H9 (cell line): ENCODE measurements around the gene CCR5. TPM values are rescaled to one million over a fixed set of nuclear protein-coding genes. Genes with fewer than 3 reads are reported as not detected.

Experiments
- DNase-seq: peaks from one replicate; pipeline ENCODE4 v3.0.0-alpha.2; 2017
- H2AFZ ChIP-seq: one replicate; pipeline ENCODE4 v1.6.1; 2013; ENCODE audit warnings: mild to moderate bottlenecking, low read length, control low read depth, moderate library complexity
- H2AK5ac ChIP-seq: 2 replicates; pipeline ENCODE4 v1.6.1; 2013; ENCODE audit warnings: low read length, control low read depth, mixed read lengths; ENCODE audit not compliant: insufficient read length
- H2BK120ac ChIP-seq: one replicate; pipeline ENCODE4 v1.6.1; 2013; ENCODE audit warnings: low read depth, mild to moderate bottlenecking, low read length, control low read depth, inconsistent platforms; ENCODE audit not compliant: poor library complexity, severe bottlenecking
- H2BK12ac ChIP-seq: 2 replicates; pipeline ENCODE4 v1.6.1; 2013; ENCODE audit warnings: low read length, control low read depth, mixed read lengths, low read depth; ENCODE audit not compliant: insufficient read length
- H2BK15ac ChIP-seq: 2 replicates; pipeline ENCODE4 v1.6.1; 2013; ENCODE audit warnings: low read depth, low read length, control low read depth
- H2BK20ac ChIP-seq: one replicate; pipeline ENCODE4 v1.6.1; 2013; ENCODE audit warnings: low read depth, mild to moderate bottlenecking, low read length, control low read depth, inconsistent platforms; ENCODE audit not compliant: poor library complexity, severe bottlenecking
- H2BK5ac ChIP-seq: 2 replicates; pipeline ENCODE4 v1.6.1; 2013; ENCODE audit warnings: low read length, control low read depth, mixed read lengths; ENCODE audit not compliant: insufficient read length
- H3K14ac ChIP-seq: 2 replicates; pipeline ENCODE4 v1.6.1; 2013; ENCODE audit warnings: low read length, control low read depth; ENCODE audit not compliant: insufficient read depth
- H3K18ac ChIP-seq: 2 replicates; pipeline ENCODE4 v1.6.1; 2013; ENCODE audit warnings: low read depth, mild to moderate bottlenecking, mixed read lengths, low read length, control low read depth; ENCODE audit not compliant: insufficient read length
- H3K23ac ChIP-seq: 2 replicates; pipeline ENCODE4 v1.6.1; 2013; ENCODE audit warnings: low read length, control low read depth, mixed read lengths, low read depth; ENCODE audit not compliant: insufficient read length
- H3K23me2 ChIP-seq: 2 replicates; pipeline ENCODE4 v1.6.1; 2013; ENCODE audit warnings: low read depth, mild to moderate bottlenecking, mixed read lengths, low read length, control low read depth; ENCODE audit not compliant: insufficient read length, poor library complexity, severe bottlenecking
- H3K27ac ChIP-seq: 2 replicates; pipeline ENCODE4 v1.5.1; 2013; ENCODE audit warnings: low read length, control low read depth, mixed read lengths, low read depth; ENCODE audit not compliant: insufficient read length
- H3K27me3 ChIP-seq: 2 replicates; pipeline ENCODE4 v1.6.1; 2013; ENCODE audit warnings: low read length, control low read depth, inconsistent platforms; ENCODE audit not compliant: insufficient read depth
- H3K4ac ChIP-seq: 2 replicates; pipeline ENCODE4 v1.6.1; 2013; ENCODE audit warnings: low read depth, mild to moderate bottlenecking, control low read depth, inconsistent platforms, low read length, moderate library complexity
- H3K4me1 ChIP-seq: 2 replicates; pipeline ENCODE4 v1.6.1; 2013; ENCODE audit warnings: low read length, control low read depth, inconsistent platforms; ENCODE audit not compliant: insufficient read depth
- H3K4me2 ChIP-seq: 2 replicates; pipeline ENCODE4 v1.6.1; 2013; ENCODE audit warnings: low read length, control low read depth, mixed read lengths; ENCODE audit not compliant: insufficient read length, insufficient read depth
- H3K56ac ChIP-seq: 2 replicates; pipeline ENCODE4 v1.6.1; 2013; ENCODE audit warnings: low read depth, mild to moderate bottlenecking, mixed read lengths, low read length, control low read depth; ENCODE audit not compliant: insufficient read length
- H3K79me1 ChIP-seq: 2 replicates; pipeline ENCODE4 v1.6.1; 2013; ENCODE audit warnings: low read depth, mild to moderate bottlenecking, moderate library complexity, low read length, control low read depth, inconsistent platforms; ENCODE audit not compliant: insufficient read depth, poor library complexity, severe bottlenecking
- H3K79me2 ChIP-seq: 2 replicates; pipeline ENCODE4 v1.6.1; 2013; ENCODE audit warnings: low read length, control low read depth, inconsistent platforms; ENCODE audit not compliant: insufficient read depth
- H3K9ac ChIP-seq: 2 replicates; pipeline ENCODE4 v1.6.1; 2013; ENCODE audit warnings: low read length, control low read depth, mixed read lengths; ENCODE audit not compliant: insufficient read length; ENCODE audit errors: extremely low read depth
- H3K9me3 ChIP-seq: one replicate; pipeline ENCODE4 v1.6.1; 2013; ENCODE audit warnings: low read depth, low read length, inconsistent platforms; ENCODE audit not compliant: control insufficient read depth
- H3T11ph ChIP-seq: one replicate; pipeline ENCODE4 v1.6.1; 2013; ENCODE audit warnings: mild to moderate bottlenecking, low read length, control low read depth, inconsistent platforms
- H4K20me1 ChIP-seq: one replicate; pipeline ENCODE4 v1.6.1; 2013; ENCODE audit not compliant: control insufficient read depth, insufficient read length, insufficient read depth
- H4K5ac ChIP-seq: 2 replicates; pipeline ENCODE4 v1.6.1; 2013; ENCODE audit warnings: low read depth, mild to moderate bottlenecking, mixed read lengths, low read length, control low read depth; ENCODE audit not compliant: insufficient read length
- H4K8ac ChIP-seq: replicated peaks from 2 replicates; pipeline ENCODE4 v1.6.1; 2013; ENCODE audit warnings: low read length, control low read depth, mixed read lengths, low read depth; ENCODE audit not compliant: insufficient read length
- H4K91ac ChIP-seq: 2 replicates; pipeline ENCODE4 v1.6.1; 2013; ENCODE audit warnings: low read depth, mild to moderate bottlenecking, moderate library complexity, mixed read lengths, low read length, control low read depth; ENCODE audit not compliant: insufficient read length
- H3K27ac Mint-ChIP-seq, 3 experiments: 2 replicates in 2 of 3; 3 replicates in 1 of 3; pipeline ENCODE4 v1.8.0; 2020 to 2021; ENCODE audit warnings: mixed read lengths in 3 of 3, mild to moderate bottlenecking in 1 of 3, moderate library complexity in 1 of 3
- H3K27me3 Mint-ChIP-seq: 2 replicates; pipeline ENCODE4 v1.8.0; 2021; ENCODE audit warnings: low read depth, mild to moderate bottlenecking, moderate library complexity, mixed read lengths
- H3K36me3 Mint-ChIP-seq, 3 experiments: 2 replicates in 2 of 3; 3 replicates in 1 of 3; pipeline ENCODE4 v1.8.0; 2020 to 2021; ENCODE audit warnings: low read depth in 3 of 3, mixed read lengths in 3 of 3; ENCODE audit not compliant: insufficient read depth in 1 of 3
- H3K4me1 Mint-ChIP-seq, 2 experiments: 2 replicates each; pipeline ENCODE4 v1.8.0; 2020; ENCODE audit warnings: mixed read lengths in 2 of 2
- H3K4me3 Mint-ChIP-seq, 2 experiments: 2 replicates in 1 of 2; 3 replicates in 1 of 2; pipeline ENCODE4 v1.8.0; 2020 to 2021; ENCODE audit warnings: mild to moderate bottlenecking in 2 of 2, mixed read lengths in 2 of 2, moderate library complexity in 1 of 2
- H3K9me3 Mint-ChIP-seq, 2 experiments: 2 replicates in 1 of 2; 3 replicates in 1 of 2; pipeline ENCODE4 v1.8.0; 2020; ENCODE audit warnings: mild to moderate bottlenecking in 2 of 2, mixed read lengths in 2 of 2, moderate library complexity in 1 of 2
- CTCF ChIP-seq: fragments of 200-600 bp; sonication (generic); conservative IDR thresholded peaks from 3 replicates; pipeline ENCODE4 v1.8.0; 2021; ENCODE audit warnings: antibody characterized with exemption, mild to moderate bottlenecking
- WGBS: extraction: QIAGEN DNeasy Blood & Tissue Kit; methylation state at CpG from one replicate; pipeline ENCODE4 v1.1.7; 2013; ENCODE audit warnings: missing lambda C conversion rate, low lambda C conversion rate, mixed read lengths; ENCODE audit not compliant: insufficient read length; ENCODE audit errors: extremely low coverage; 5-methylcytosine and 5-hydroxymethylcytosine counted together
- total RNA-seq: library from RNA; stranded (reverse); gene quantifications from 2 replicates; pipeline ENCODE4 v1.2.1, GENCODE V29; 2021

CCR5 gene
- total RNA-seq, 1 experiment from 2014 or later: not detected

GRCh38 chr3:46338840-46339239 is 31.9 kb upstream of the CCR5 start:
- Histone ChIP-seq H3K79me1 (no peaks in the 10 kb centered on the region), H4K8ac (no peak overlapping the region), H2AK5ac (no peak overlapping the region), H3K18ac (no peak overlapping the region), H3K23ac (no peak overlapping the region), H2BK15ac (no peak overlapping the region), H3K27ac (no peak overlapping the region), H3T11ph (no peak overlapping the region), H3K79me2 (no peaks in the 10 kb centered on the region), H3K27me3 (no peaks in the 10 kb centered on the region), H3K9me3 (peaks cover 11% of the 10 kb centered on the region), H3K56ac (no peak overlapping the region), H2BK120ac (no peak overlapping the region), H4K5ac (no peak overlapping the region), H2BK20ac (no peak overlapping the region), H3K14ac (no peak overlapping the region), H4K20me1 (no peaks in the 10 kb centered on the region), H4K91ac (no peak overlapping the region), H3K9ac (no peak overlapping the region), H3K4me1 (no peaks in the 10 kb centered on the region), H3K4me2 (no peak overlapping the region), H3K4ac (no peak overlapping the region), H2AFZ (no peak overlapping the region), H2BK12ac (no peak overlapping the region), H3K23me2 (no peaks in the 10 kb centered on the region), H2BK5ac (no peak overlapping the region)
- peaks cover 27 to 38% of the 10 kb centered on the region in 2 experiments for H3K9me3 Mint-ChIP-seq
- no peak overlapping the region for H3K4me3 Mint-ChIP-seq
- H3K36me3 Mint-ChIP-seq: peaks cover 6 to 14% (median 9%) of the 10 kb centered on the region in 3 experiments; a peak in 6 of 7 replicates
- 0 out of 2 replicates have a peak, but pooled peaks cover 3% of the 10 kb centered on the region for H3K27me3 Mint-ChIP-seq
- TF ChIP-seq CTCF: no peak
- no peaks in the 10 kb centered on the region for H3K4me1 Mint-ChIP-seq
- H3K27ac Mint-ChIP-seq: no peak overlapping the region
- no peak for DNase-seq
- no CpG with 5 or more reads among the region's 1 CpG for WGBS
